Measurements from ENCODE around the gene FAM89B.

DNA sequence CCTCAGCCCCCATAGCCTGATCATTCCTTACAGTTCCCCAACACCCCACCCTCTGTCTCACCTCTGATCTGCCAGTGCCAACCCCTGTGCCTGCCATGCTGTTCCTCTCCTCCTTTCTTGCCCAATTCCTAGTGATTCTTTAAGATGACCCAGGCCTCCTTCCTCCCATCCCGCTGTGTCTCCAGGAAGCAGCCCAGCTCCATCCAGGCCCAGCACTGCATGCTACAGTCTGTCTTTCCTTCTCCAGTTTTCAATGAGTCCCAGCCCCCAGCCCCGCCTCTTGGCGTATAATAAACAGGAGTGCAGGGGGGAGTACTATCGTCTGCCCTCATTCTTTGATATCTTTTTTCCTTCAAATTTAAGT is 26.5 kb upstream of the FAM89B start:
- TF ChIP-seq, protein P1, sequence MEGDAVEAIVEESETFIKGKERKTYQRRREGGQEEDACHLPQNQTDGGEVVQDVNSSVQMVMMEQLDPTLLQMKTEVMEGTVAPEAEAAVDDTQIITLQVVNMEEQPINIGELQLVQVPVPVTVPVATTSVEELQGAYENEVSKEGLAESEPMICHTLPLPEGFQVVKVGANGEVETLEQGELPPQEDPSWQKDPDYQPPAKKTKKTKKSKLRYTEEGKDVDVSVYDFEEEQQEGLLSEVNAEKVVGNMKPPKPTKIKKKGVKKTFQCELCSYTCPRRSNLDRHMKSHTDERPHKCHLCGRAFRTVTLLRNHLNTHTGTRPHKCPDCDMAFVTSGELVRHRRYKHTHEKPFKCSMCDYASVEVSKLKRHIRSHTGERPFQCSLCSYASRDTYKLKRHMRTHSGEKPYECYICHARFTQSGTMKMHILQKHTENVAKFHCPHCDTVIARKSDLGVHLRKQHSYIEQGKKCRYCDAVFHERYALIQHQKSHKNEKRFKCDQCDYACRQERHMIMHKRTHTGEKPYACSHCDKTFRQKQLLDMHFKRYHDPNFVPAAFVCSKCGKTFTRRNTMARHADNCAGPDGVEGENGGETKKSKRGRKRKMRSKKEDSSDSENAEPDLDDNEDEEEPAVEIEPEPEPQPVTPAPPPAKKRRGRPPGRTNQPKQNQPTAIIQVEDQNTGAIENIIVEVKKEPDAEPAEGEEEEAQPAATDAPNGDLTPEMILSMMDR (IDR thresholded peaks at IDR 0.05) = no peak
- no peak for TF ChIP-seq POLR2A (IDR thresholded peaks at IDR 0.05)
